HepG2 (cell line): Measurements from ENCODE around the gene KIF1B. TPM values are rescaled to one million over a fixed set of nuclear protein-coding genes. Genes with fewer than 3 reads are reported as not detected.

Source experiments
- NCOA2 ChIP-seq: sonication (generic); formaldehyde crosslinking; IDR thresholded peaks from 2 replicates; pipeline ENCODE4 v1.8.0; 2022; ENCODE audit warnings: inconsistent platforms
- NCOR1 ChIP-seq: fragments of 200-600 bp; sonication (generic); IDR thresholded peaks from 2 replicates; pipeline ENCODE4 v1.7.0; 2017; ENCODE audit warnings: antibody characterized with exemption, low read length, borderline replicate concordance
- PHF5A ChIP-seq: IDR thresholded peaks from one replicate; pipeline ENCODE4 v1.6.1; 2018; ENCODE audit warnings: low read depth, missing genetic modification reagents; ENCODE audit not compliant: unreplicated experiment
- SOX13 ChIP-seq, 3 experiments: fragments of 450-650 bp in 1 of 3; sonication (generic) in 1 of 3; formaldehyde crosslinking in 1 of 3; IDR thresholded peaks in 2 of 3; conservative IDR thresholded peaks in 1 of 3; 2 replicates each; pipeline versions ENCODE4 v1.5.0 to v1.6.1; 2016 to 2020; ENCODE audit warnings: antibody characterized with exemption in 1 of 3, mild to moderate bottlenecking in 1 of 3, missing compliant biosample characterization in 1 of 3, missing genetic modification reagents in 1 of 3, moderate library complexity in 1 of 3
- STAG1 ChIP-seq: sonication (generic); formaldehyde crosslinking; IDR thresholded peaks from 2 replicates; pipeline ENCODE4 v1.4.0; 2020; ENCODE audit warnings: missing genetic modification reagents
- ZBTB38 ChIP-seq: sonication (generic); formaldehyde crosslinking; IDR thresholded peaks from 2 replicates; pipeline ENCODE4 v1.5.1; 2020; ENCODE audit warnings: mild to moderate bottlenecking, missing genetic modification reagents
- ZC3H4 ChIP-seq: sonication (generic); formaldehyde crosslinking; IDR thresholded peaks from 2 replicates; pipeline ENCODE4 v1.4.0; 2020; ENCODE audit warnings: missing genetic modification reagents, borderline replicate concordance
- polyA plus RNA-seq, 8 experiments: library from polyadenylated mRNA; depleted of rRNA in 3 of 8; stranded (reverse) in 7 of 8; unstranded in 1 of 8; fragments of >200 nt; fragmentation: Illumina TruSeq in 4 of 8; extraction: Trizol in 4 of 8; gene quantifications; 2 replicates each; pipeline versions ENCODE4 v1.2.1 to v1.2.3, GENCODE V29; 2011 to 2016; ENCODE audit warnings: low read depth in 4 of 8, missing spikeins in 1 of 8, mixed read lengths in 1 of 8; ENCODE audit not compliant: insufficient read depth in 1 of 8
- total RNA-seq, 5 experiments: library from RNA; depleted of rRNA; stranded (reverse); fragments of >200 nt; fragmentation: Illumina TruSeq; extraction: Trizol; gene quantifications; 2 replicates each; pipeline ENCODE4 v1.2.3, GENCODE V29; 2016; ENCODE audit warnings: low read depth in 1 of 5
- TF ChIP-seq, protein P1 (sequence below), 2 experiments: sonication (generic) in 1 of 2; formaldehyde crosslinking in 1 of 2; IDR thresholded peaks; 2 replicates each; pipeline versions ENCODE4 v1.4.0 to v1.6.1; 2018 to 2020; ENCODE audit warnings: missing genetic modification reagents in 2 of 2, borderline replicate concordance in 1 of 2, low read depth in 1 of 2, mild to moderate bottlenecking in 1 of 2, missing biosample characterization in 1 of 2
- TF ChIP-seq, protein P2 (sequence below): sonication (generic); formaldehyde crosslinking; IDR thresholded peaks from 2 replicates; pipeline ENCODE4 v1.4.0; 2020; ENCODE audit warnings: mild to moderate bottlenecking, missing genetic modification reagents
- TF ChIP-seq, protein P3 (sequence below), 2 experiments: fragments of 450-650 bp in 1 of 2; sonication (generic) in 1 of 2; formaldehyde crosslinking in 1 of 2; IDR thresholded peaks; 2 replicates each; pipeline versions ENCODE4 v1.6.1 to v1.8.0; 2016 to 2022; ENCODE audit warnings: antibody characterized with exemption in 1 of 2, mild to moderate bottlenecking in 1 of 2, missing genetic modification reagents in 1 of 2
- TF ChIP-seq, protein P4 (sequence below): sonication (generic); formaldehyde crosslinking; IDR thresholded peaks from 2 replicates; pipeline ENCODE4 v1.5.1; 2020; ENCODE audit warnings: mild to moderate bottlenecking, missing genetic modification reagents

KIF1B gene
- total and polyA plus RNA-seq, 2 of the 13 experiments (the other 11 are each of a cell fraction or from before 2014, with no cell fraction given), result 26.7 to 32.5 TPM

DNA sequence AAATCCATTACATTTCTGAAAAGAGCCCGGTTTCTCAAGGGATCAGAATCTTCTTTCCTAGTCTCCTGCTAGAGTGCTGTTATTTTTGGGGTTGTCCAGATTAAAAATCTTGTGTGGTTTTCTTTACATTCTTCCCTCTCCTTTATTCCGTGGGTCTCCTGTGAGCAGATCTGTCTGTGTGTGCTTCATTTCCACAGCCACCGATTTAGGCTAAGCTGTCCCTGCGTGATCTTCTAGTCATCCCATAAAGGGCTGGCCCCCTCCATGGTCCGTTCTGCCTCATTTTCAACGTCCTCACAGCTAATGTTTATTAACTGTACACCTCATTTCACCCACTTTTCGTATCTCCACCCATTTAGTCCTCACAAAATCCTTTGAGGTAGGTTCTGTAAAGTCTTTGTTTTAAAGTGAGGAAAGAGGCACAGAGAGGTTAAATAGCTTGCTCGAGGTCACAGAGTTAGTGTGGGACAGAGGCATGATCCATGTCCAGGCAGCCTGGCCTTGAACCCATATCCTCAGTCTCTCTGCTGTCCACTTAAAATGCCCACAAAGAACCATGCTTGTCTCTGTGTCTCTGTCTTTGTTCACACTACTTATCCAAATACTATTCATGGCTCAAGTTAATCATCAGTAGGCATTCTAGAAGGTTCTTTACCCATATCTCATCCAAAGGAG is 38.2 kb upstream of the KIF1B start (continued):
- TF ChIP-seq, protein P1, sequence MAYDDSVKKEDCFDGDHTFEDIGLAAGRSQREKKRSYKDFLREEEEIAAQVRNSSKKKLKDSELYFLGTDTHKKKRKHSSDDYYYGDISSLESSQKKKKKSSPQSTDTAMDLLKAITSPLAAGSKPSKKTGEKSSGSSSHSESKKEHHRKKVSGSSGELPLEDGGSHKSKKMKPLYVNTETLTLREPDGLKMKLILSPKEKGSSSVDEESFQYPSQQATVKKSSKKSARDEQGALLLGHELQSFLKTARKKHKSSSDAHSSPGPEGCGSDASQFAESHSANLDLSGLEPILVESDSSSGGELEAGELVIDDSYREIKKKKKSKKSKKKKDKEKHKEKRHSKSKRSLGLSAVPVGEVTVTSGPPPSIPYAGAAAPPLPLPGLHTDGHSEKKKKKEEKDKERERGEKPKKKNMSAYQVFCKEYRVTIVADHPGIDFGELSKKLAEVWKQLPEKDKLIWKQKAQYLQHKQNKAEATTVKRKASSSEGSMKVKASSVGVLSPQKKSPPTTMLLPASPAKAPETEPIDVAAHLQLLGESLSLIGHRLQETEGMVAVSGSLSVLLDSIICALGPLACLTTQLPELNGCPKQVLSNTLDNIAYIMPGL (CRISPR knock-in tag; IDR thresholded peaks at IDR 0.05; ENCODE audit: borderline replicate concordance in 1 of 2, low read depth in 1 of 2), result no peak
- TF ChIP-seq, protein P2, sequence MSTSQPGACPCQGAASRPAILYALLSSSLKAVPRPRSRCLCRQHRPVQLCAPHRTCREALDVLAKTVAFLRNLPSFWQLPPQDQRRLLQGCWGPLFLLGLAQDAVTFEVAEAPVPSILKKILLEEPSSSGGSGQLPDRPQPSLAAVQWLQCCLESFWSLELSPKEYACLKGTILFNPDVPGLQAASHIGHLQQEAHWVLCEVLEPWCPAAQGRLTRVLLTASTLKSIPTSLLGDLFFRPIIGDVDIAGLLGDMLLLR (CRISPR knock-in tag), result no peak
- TF ChIP-seq NCOR1, result peak; percentile 22; the same call in 1 of the 2 replicates
- TF ChIP-seq ZBTB38 (CRISPR knock-in tag), result peak; percentile 76
- TF ChIP-seq, protein P3, sequence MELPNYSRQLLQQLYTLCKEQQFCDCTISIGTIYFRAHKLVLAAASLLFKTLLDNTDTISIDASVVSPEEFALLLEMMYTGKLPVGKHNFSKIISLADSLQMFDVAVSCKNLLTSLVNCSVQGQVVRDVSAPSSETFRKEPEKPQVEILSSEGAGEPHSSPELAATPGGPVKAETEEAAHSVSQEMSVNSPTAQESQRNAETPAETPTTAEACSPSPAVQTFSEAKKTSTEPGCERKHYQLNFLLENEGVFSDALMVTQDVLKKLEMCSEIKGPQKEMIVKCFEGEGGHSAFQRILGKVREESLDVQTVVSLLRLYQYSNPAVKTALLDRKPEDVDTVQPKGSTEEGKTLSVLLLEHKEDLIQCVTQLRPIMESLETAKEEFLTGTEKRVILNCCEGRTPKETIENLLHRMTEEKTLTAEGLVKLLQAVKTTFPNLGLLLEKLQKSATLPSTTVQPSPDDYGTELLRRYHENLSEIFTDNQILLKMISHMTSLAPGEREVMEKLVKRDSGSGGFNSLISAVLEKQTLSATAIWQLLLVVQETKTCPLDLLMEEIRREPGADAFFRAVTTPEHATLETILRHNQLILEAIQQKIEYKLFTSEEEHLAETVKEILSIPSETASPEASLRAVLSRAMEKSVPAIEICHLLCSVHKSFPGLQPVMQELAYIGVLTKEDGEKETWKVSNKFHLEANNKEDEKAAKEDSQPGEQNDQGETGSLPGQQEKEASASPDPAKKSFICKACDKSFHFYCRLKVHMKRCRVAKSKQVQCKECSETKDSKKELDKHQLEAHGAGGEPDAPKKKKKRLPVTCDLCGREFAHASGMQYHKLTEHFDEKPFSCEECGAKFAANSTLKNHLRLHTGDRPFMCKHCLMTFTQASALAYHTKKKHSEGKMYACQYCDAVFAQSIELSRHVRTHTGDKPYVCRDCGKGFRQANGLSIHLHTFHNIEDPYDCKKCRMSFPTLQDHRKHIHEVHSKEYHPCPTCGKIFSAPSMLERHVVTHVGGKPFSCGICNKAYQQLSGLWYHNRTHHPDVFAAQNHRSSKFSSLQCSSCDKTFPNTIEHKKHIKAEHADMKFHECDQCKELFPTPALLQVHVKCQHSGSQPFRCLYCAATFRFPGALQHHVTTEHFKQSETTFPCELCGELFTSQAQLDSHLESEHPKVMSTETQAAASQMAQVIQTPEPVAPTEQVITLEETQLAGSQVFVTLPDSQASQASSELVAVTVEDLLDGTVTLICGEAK (IDR thresholded peaks at IDR 0.05), result no peak
- TF ChIP-seq, protein P3 (CRISPR knock-in tag; IDR thresholded peaks at IDR 0.05), result no peak
- TF ChIP-seq SOX13 (IDR thresholded peaks at IDR 0.05), result no peak
- peak in 1 of 2 experiments; percentile 65; a peak in 2 of 4 replicates for TF ChIP-seq SOX13 (CRISPR knock-in tag; conservative IDR thresholded peaks at IDR 0.05 in 1 of 2, IDR thresholded peaks at IDR 0.05 in 1 of 2)
- TF ChIP-seq ZC3H4 (CRISPR knock-in tag), result 0 out of 2 replicates have a peak, but pooled peaks have one; percentile 41
- TF ChIP-seq NCOA2, result peak; percentile 60; the same call in 1 of the 2 replicates
- TF ChIP-seq, protein P4, sequence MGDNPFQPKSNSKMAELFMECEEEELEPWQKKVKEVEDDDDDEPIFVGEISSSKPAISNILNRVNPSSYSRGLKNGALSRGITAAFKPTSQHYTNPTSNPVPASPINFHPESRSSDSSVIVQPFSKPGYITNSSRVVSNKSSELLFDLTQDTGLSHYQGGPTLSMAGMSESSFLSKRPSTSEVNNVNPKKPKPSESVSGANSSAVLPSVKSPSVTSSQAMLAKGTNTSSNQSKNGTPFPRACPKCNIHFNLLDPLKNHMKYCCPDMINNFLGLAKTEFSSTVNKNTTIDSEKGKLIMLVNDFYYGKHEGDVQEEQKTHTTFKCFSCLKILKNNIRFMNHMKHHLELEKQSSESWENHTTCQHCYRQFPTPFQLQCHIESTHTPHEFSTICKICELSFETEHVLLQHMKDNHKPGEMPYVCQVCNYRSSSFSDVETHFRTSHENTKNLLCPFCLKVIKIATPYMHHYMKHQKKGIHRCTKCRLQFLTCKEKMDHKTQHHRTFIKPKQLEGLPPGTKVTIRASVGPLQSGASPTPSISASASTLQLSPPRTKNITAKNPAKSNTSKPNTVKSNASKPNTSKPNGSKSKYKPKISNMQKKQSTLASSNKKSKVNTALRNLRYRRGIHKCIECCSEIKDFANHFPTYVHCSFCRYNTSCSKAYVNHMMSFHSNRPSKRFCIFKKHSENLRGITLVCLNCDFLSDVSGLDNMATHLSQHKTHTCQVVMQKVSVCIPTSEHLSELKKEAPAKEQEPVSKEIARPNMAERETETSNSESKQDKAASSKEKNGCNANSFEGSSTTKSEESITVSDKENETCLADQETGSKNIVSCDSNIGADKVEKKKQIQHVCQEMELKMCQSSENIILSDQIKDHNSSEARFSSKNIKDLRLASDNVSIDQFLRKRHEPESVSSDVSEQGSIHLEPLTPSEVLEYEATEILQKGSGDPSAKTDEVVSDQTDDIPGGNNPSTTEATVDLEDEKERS (CRISPR knock-in tag), result no peak
- peak; percentile 67 for TF ChIP-seq PHF5A (CRISPR knock-in tag)
- TF ChIP-seq STAG1 (CRISPR knock-in tag), result 0 out of 2 replicates have a peak, but pooled peaks have one; percentile 2
